HFFc6 (cell line): ENCODE data around the gene EPHA1. TPM values are rescaled to one million over a fixed set of nuclear protein-coding genes. Genes with fewer than 3 reads are reported as not detected.

Source experiments
- DNase-seq: peaks from one replicate; pipeline ENCODE4 v3.0.0-alpha.2; 2018
- H3K27ac Mint-ChIP-seq: 2 replicates; pipeline ENCODE4 v1.8.0; 2020; ENCODE audit warnings: mild to moderate bottlenecking, mixed read lengths
- H3K27me3 Mint-ChIP-seq: 2 replicates; pipeline ENCODE4 v1.8.0; 2021; ENCODE audit warnings: mild to moderate bottlenecking, moderate library complexity, mixed read lengths; ENCODE audit not compliant: insufficient read depth
- H3K36me3 Mint-ChIP-seq: 2 replicates; pipeline ENCODE4 v1.8.0; 2021; ENCODE audit warnings: low read depth, mixed read lengths
- H3K4me1 Mint-ChIP-seq: 2 replicates; pipeline ENCODE4 v1.8.0; 2020; ENCODE audit warnings: low read depth, mixed read lengths
- H3K4me3 Mint-ChIP-seq: 2 replicates; pipeline ENCODE4 v1.8.0; 2020; ENCODE audit warnings: mild to moderate bottlenecking, moderate library complexity, mixed read lengths
- H3K9me3 Mint-ChIP-seq: 2 replicates; pipeline ENCODE4 v1.8.0; 2020; ENCODE audit warnings: mild to moderate bottlenecking, mixed read lengths
- CTCF ChIP-seq: fragments of 200-600 bp; sonication (generic); IDR thresholded peaks from 2 replicates; pipeline ENCODE4 v1.5.0; 2021; ENCODE audit warnings: antibody characterized with exemption, mild to moderate bottlenecking
- long read RNA-seq: library from polyadenylated mRNA; unstranded; transcript quantifications from one replicate; pipeline ENCODE4 v2.0.0, GENCODE V29; 2019
- total RNA-seq, 6 experiments: library from RNA; stranded (reverse); fragmentation: NEBNext Ultra II Directional; extraction: Animal tissue kit (Norgen Biotek cat#: 25700); gene quantifications; 2 replicates in 1 of 6; 3 replicates in 5 of 6; pipeline ENCODE4 v1.2.3, GENCODE V29; 2021

The EPHA1 gene
- total RNA-seq: not detected
- long read RNA-seq: 0 reads

- Mint-ChIP-seq H3K27ac (no peak within 1 kb of the TSS), H3K36me3 (no peaks in the 10 kb centered on the region), H3K4me1 (peaks cover 26% of the 10 kb centered on the region), H3K4me3 (no peak within 1 kb of the TSS), H3K9me3 (no peaks in the 10 kb centered on the region), H3K27me3 (peaks cover 3% of the 10 kb centered on the region)
- peak; percentile 56 for TF ChIP-seq CTCF
- no peak for DNase-seq
Measured at GRCh38 chr7:143408686-143409561, at the start of gene EPHA1. TSS of gene EPHA1 (minus strand) at chr7:143408856. CDS start at chr7:143408805, 51 bp downstream.

- no peak for TF ChIP-seq CTCF
- peaks cover 70% of the 10 kb centered on the region for H3K4me1 Mint-ChIP-seq
- DNase-seq: peak; percentile 77
- H3K4me3 Mint-ChIP-seq: peak overlapping the region; percentile 72
- H3K36me3 Mint-ChIP-seq: no peaks in the 10 kb centered on the region; the same call in 1 of the 2 replicates
- no peaks in the 10 kb centered on the region for H3K27me3 Mint-ChIP-seq
- H3K27ac Mint-ChIP-seq: peak overlapping the region; percentile 96
- H3K9me3 Mint-ChIP-seq: no peaks in the 10 kb centered on the region; the same call in 1 of the 2 replicates
Measured at GRCh38 chr7:143458263-143458662, 49.6 kb upstream of the EPHA1 start.

- Mint-ChIP-seq H3K36me3 (no peaks in the 10 kb centered on the region; the same call in 1 of the 2 replicates), H3K4me1 (peaks cover 81% of the 10 kb centered on the region), H3K27me3 (no peaks in the 10 kb centered on the region), H3K9me3 (no peaks in the 10 kb centered on the region; the same call in 1 of the 2 replicates), H3K27ac (peak overlapping the region; percentile 96), H3K4me3 (peak overlapping the region; percentile 72)
- DNase-seq: peak; percentile 38
- TF ChIP-seq CTCF: no peak
Measured at GRCh38 chr7:143456992-143457793, 48.5 kb upstream of the EPHA1 start.

GRCh38 chr7:143455942-143456341 is 47.3 kb upstream of the EPHA1 start:
- H3K4me1 Mint-ChIP-seq: peaks cover 82% of the 10 kb centered on the region
- H3K4me3 Mint-ChIP-seq: 0 out of 2 replicates have a peak overlapping the region, but pooled peaks have one; percentile 72
- H3K9me3 Mint-ChIP-seq: no peaks in the 10 kb centered on the region
- TF ChIP-seq CTCF: no peak
- H3K27me3 Mint-ChIP-seq: no peaks in the 10 kb centered on the region
- no peak for DNase-seq
- H3K27ac Mint-ChIP-seq: peak overlapping the region; percentile 96
- H3K36me3 Mint-ChIP-seq: no peaks in the 10 kb centered on the region

- Mint-ChIP-seq H3K4me3 (no peak overlapping the region), H3K9me3 (no peaks in the 10 kb centered on the region), H3K4me1 (peaks cover 77% of the 10 kb centered on the region)
Measured at GRCh38 chr7:143455491-143455890, 46.8 kb upstream of the EPHA1 start.

More at GRCh38 chr7:143455491-143455890, 46.8 kb upstream of the EPHA1 start:
- H3K36me3 Mint-ChIP-seq: no peaks in the 10 kb centered on the region
- TF ChIP-seq CTCF: no peak
- no peak for DNase-seq
- no peaks in the 10 kb centered on the region for H3K27me3 Mint-ChIP-seq
- no peak overlapping the region; the same call in 1 of the 2 replicates for H3K27ac Mint-ChIP-seq
